ENCODE measurements around the gene ARHGEF26.

ARHGEF26 gene

GRCh38 chr3:154290187-154290586 lies 169.0 kb downstream of the ARHGEF26 start:
- DNase-seq = no peak
- H3K9me3 ChIP-seq (ENCODE audit: control extremely low read depth in 1 of 5, control insufficient read depth in 4 of 5, insufficient read depth in 2 of 5, low read depth in 1 of 5, low read length in 4 of 5) = no peaks in the 10 kb centered on the region
- POLR2A ChIA-PET = no interaction called here
- 97% methylated on average over 5 of the region's 5 CpGs for WGBS (ENCODE audit: insufficient coverage)
- CTCF ChIA-PET = no interaction called here
- peaks cover 8 to 71% (median 35%) of the 10 kb centered on the region in 4 experiments for H3K36me3 ChIP-seq (ENCODE audit: control insufficient read depth in 4 of 4, insufficient read depth in 4 of 4, low read length in 3 of 4)
- H3K4me1 ChIP-seq (ENCODE audit: control extremely low read depth in 1 of 4, control insufficient read depth in 4 of 4, insufficient read depth in 4 of 4, low read length in 3 of 4) = peaks cover 0 to 3% (median 2%) of the 10 kb centered on the region in 4 experiments
- H3K27ac ChIP-seq (ENCODE audit: insufficient read depth in 1 of 2, low read depth in 1 of 2, low read length in 2 of 2, poor library complexity in 1 of 2, severe bottlenecking in 2 of 2) = no peak overlapping the region
- no peaks in the 10 kb centered on the region for H3K27me3 ChIP-seq (replicated peaks in 2 of 5; ENCODE audit: control insufficient read depth in 4 of 5, insufficient read depth in 5 of 5, low read length in 4 of 5)
- H3K4me3 ChIP-seq (ENCODE audit: control insufficient read depth in 1 of 7, extremely low read depth in 1 of 7, insufficient read depth in 4 of 7, low read depth in 2 of 7, low read length in 6 of 7) = no peak overlapping the region

- H3K27ac ChIP-seq (ENCODE audit: insufficient read depth in 1 of 2, low read depth in 1 of 2, low read length in 2 of 2, poor library complexity in 1 of 2, severe bottlenecking in 2 of 2) = no peak overlapping the region
- no peaks in the 10 kb centered on the region for H3K4me1 ChIP-seq (ENCODE audit: control extremely low read depth in 1 of 4, control insufficient read depth in 4 of 4, insufficient read depth in 4 of 4, low read length in 3 of 4)
- no peaks in the 10 kb centered on the region for H3K9me3 ChIP-seq (ENCODE audit: control extremely low read depth in 1 of 5, control insufficient read depth in 4 of 5, insufficient read depth in 2 of 5, low read depth in 1 of 5, low read length in 4 of 5)
- H3K36me3 ChIP-seq (ENCODE audit: control insufficient read depth in 4 of 4, insufficient read depth in 4 of 4, low read length in 3 of 4) = peaks cover 16 to 66% (median 43%) of the 10 kb centered on the region in 4 experiments
- CTCF ChIA-PET = no interaction called here
- no peaks in the 10 kb centered on the region for H3K27me3 ChIP-seq (replicated peaks in 2 of 5; ENCODE audit: control insufficient read depth in 4 of 5, insufficient read depth in 5 of 5, low read length in 4 of 5)
- POLR2A ChIA-PET = no interaction called here
- H3K4me3 ChIP-seq (ENCODE audit: control insufficient read depth in 1 of 7, extremely low read depth in 1 of 7, insufficient read depth in 4 of 7, low read depth in 2 of 7, low read length in 6 of 7) = no peak overlapping the region
- no peak for DNase-seq
- no CpG with 5 or more reads among the region's 2 CpGs for WGBS (ENCODE audit: insufficient coverage)
Measured at GRCh38 chr3:154294016-154294415, 172.8 kb downstream of the ARHGEF26 start.

DNA sequence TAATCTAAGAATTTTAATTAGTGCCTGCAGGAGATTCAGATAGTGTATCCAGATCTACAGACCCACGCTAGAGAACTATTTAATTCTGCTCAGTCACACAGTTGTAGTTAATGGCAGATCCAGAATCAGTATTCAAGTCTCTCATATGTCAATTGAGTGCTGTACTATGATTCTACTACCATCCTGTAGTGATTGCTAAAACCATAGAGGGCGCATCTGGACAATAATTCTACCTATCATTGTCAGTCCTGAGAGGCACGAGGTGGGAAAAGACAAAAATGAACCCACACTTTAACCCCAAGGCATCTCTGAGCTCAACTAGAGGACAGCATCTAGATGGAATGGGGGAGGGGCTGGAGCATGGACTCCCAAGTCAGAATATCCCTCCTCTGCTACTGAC lies 180.4 kb downstream of the ARHGEF26 start:
- no peaks in the 10 kb centered on the region for H3K27me3 ChIP-seq (replicated peaks in 2 of 5; ENCODE audit: control insufficient read depth in 4 of 5, insufficient read depth in 5 of 5, low read length in 4 of 5)
- no peak for DNase-seq
- no peaks in the 10 kb centered on the region for H3K9me3 ChIP-seq (ENCODE audit: control extremely low read depth in 1 of 5, control insufficient read depth in 4 of 5, insufficient read depth in 2 of 5, low read depth in 1 of 5, low read length in 4 of 5)
- POLR2A ChIA-PET = no interaction called here
- no peak overlapping the region for H3K4me3 ChIP-seq (ENCODE audit: control insufficient read depth in 1 of 7, extremely low read depth in 1 of 7, insufficient read depth in 4 of 7, low read depth in 2 of 7, low read length in 6 of 7)
- no peak overlapping the region for H3K27ac ChIP-seq (ENCODE audit: insufficient read depth in 1 of 2, low read depth in 1 of 2, low read length in 2 of 2, poor library complexity in 1 of 2, severe bottlenecking in 2 of 2)
- 100% methylated on average over 1 of the region's 3 CpGs for WGBS (ENCODE audit: insufficient coverage)
- CTCF ChIA-PET = interaction anchor here (1.1 kb wide), 1 partner anchor 9 kb away, joined by 3 read pairs; no protein-coding TSS in a partner anchor
- H3K4me1 ChIP-seq (ENCODE audit: control extremely low read depth in 1 of 4, control insufficient read depth in 4 of 4, insufficient read depth in 4 of 4, low read length in 3 of 4) = no peaks in the 10 kb centered on the region
- peaks cover 24 to 77% (median 51%) of the 10 kb centered on the region in 4 experiments for H3K36me3 ChIP-seq (ENCODE audit: control insufficient read depth in 4 of 4, insufficient read depth in 4 of 4, low read length in 3 of 4)

DNA sequence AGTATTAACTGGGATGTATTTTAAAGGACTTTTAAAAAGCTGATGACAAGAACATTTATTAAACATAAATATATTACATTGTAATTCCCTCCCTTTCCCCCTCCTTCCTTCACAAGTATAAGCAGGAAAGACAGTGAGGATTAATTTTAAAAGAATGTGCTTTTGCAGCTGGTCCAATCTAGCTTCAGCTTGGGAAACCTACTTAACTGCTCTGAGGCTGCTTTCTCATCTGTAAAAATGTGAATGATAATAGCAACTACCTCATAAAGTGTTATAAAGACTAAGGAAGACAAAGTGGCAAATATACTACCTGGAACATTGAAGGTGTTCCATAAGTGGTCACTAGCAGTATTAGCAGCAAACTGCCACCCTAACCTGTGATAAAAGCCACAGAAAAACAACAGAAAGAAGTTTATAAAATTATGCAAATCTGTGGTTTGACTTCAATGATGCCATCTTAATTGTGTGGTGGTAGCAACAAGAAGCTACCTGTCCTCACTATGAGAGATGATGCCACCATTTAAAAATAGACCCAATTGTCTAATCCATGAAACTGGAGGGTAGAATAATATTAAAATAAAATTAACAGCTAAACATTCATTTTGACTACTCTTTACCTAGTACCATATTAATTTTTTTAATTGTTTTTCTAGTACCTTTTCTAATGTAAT lies 183.1 kb downstream of the ARHGEF26 start:
- CTCF ChIA-PET = interaction anchor here (0.7 kb wide), 1 partner anchor 9 kb away, joined by 3 read pairs; no protein-coding TSS in a partner anchor
- Histone ChIP-seq H3K27ac (ENCODE audit: insufficient read depth in 1 of 2, low read depth in 1 of 2, low read length in 2 of 2, poor library complexity in 1 of 2, severe bottlenecking in 2 of 2) (no peak overlapping the region), H3K36me3 (ENCODE audit: control insufficient read depth in 4 of 4, insufficient read depth in 4 of 4, low read length in 3 of 4) (peaks cover 17 to 79% (median 51%) of the 10 kb centered on the region in 4 experiments)

DNA sequence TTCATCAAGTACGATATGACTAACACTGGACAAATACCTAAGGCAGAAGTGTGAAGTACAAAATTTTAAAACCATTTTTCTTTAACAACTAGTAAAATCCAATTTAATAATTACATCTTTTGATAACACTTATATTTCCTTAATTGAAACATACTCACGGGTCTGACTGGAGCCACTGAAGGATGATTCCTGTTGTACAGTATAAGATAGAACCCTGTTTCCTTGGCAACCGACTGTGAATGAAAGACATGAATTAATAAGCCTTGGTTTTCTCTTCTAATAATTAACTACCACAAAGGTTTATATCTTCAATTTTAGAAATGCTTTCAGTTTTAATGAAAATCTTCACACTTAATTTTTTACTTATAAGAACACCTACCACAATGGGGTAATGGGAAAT lies 183.7 kb downstream of the ARHGEF26 start:
- H3K36me3 ChIP-seq (ENCODE audit: control insufficient read depth in 4 of 4, insufficient read depth in 4 of 4, low read length in 3 of 4) = peaks cover 17 to 79% (median 50%) of the 10 kb centered on the region in 4 experiments
- ChIA-PET POLR2A (no interaction called here), CTCF (no interaction called here)
- H3K27me3 ChIP-seq (replicated peaks in 2 of 5; ENCODE audit: control insufficient read depth in 4 of 5, insufficient read depth in 5 of 5, low read length in 4 of 5) = no peaks in the 10 kb centered on the region
- no peaks in the 10 kb centered on the region for H3K4me1 ChIP-seq (ENCODE audit: control extremely low read depth in 1 of 4, control insufficient read depth in 4 of 4, insufficient read depth in 4 of 4, low read length in 3 of 4)
- no peak overlapping the region for H3K27ac ChIP-seq (ENCODE audit: insufficient read depth in 1 of 2, low read depth in 1 of 2, low read length in 2 of 2, poor library complexity in 1 of 2, severe bottlenecking in 2 of 2)
- H3K9me3 ChIP-seq (ENCODE audit: control extremely low read depth in 1 of 5, control insufficient read depth in 4 of 5, insufficient read depth in 2 of 5, low read depth in 1 of 5, low read length in 4 of 5) = no peaks in the 10 kb centered on the region
- no peak for DNase-seq
- H3K4me3 ChIP-seq (ENCODE audit: control insufficient read depth in 1 of 7, extremely low read depth in 1 of 7, insufficient read depth in 4 of 7, low read depth in 2 of 7, low read length in 6 of 7) = no peak overlapping the region
- 80% methylated on average over 1 of the region's 3 CpGs for WGBS (ENCODE audit: insufficient coverage)

More for the DNA sequence above, 183.1 kb downstream of the ARHGEF26 start:
- Histone ChIP-seq H3K4me3 (ENCODE audit: control insufficient read depth in 1 of 7, extremely low read depth in 1 of 7, insufficient read depth in 4 of 7, low read depth in 2 of 7, low read length in 6 of 7) (no peak overlapping the region), H3K27me3 (replicated peaks in 2 of 5; ENCODE audit: control insufficient read depth in 4 of 5, insufficient read depth in 5 of 5, low read length in 4 of 5) (no peaks in the 10 kb centered on the region), H3K4me1 (ENCODE audit: control extremely low read depth in 1 of 4, control insufficient read depth in 4 of 4, insufficient read depth in 4 of 4, low read length in 3 of 4) (no peaks in the 10 kb centered on the region), H3K9me3 (ENCODE audit: control extremely low read depth in 1 of 5, control insufficient read depth in 4 of 5, insufficient read depth in 2 of 5, low read depth in 1 of 5, low read length in 4 of 5) (no peaks in the 10 kb centered on the region)
- POLR2A ChIA-PET = no interaction called here
- no peak for DNase-seq

DNA sequence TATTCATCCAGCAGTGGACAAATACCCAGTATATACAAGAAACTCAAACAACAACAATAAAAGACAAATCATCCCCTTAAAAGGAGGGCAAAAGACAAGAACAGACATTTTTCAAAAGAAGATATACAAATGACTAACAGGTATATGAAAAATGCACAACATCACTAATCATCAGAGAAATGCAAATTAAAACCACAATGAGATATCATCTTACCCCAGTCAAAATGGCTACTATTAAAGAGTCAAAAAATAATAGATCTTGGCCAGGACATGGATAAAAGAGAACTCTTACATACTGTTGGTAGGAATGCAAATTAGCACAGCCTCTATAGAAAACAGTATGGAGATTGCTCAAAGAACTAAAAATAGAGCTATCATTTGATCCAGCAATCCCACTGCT lies 186.2 kb downstream of the ARHGEF26 start:
- Histone ChIP-seq H3K36me3 (ENCODE audit: control insufficient read depth in 4 of 4, insufficient read depth in 4 of 4, low read length in 3 of 4) (peaks cover 9 to 62% (median 42%) of the 10 kb centered on the region in 4 experiments), H3K27me3 (replicated peaks in 2 of 5; ENCODE audit: control insufficient read depth in 4 of 5, insufficient read depth in 5 of 5, low read length in 4 of 5) (no peaks in the 10 kb centered on the region), H3K9me3 (ENCODE audit: control extremely low read depth in 1 of 5, control insufficient read depth in 4 of 5, insufficient read depth in 2 of 5, low read depth in 1 of 5, low read length in 4 of 5) (no peaks in the 10 kb centered on the region), H3K4me1 (ENCODE audit: control extremely low read depth in 1 of 4, control insufficient read depth in 4 of 4, insufficient read depth in 4 of 4, low read length in 3 of 4) (no peaks in the 10 kb centered on the region), H3K27ac (ENCODE audit: insufficient read depth in 1 of 2, low read depth in 1 of 2, low read length in 2 of 2, poor library complexity in 1 of 2, severe bottlenecking in 2 of 2) (no peak overlapping the region), H3K4me3 (ENCODE audit: control insufficient read depth in 1 of 7, extremely low read depth in 1 of 7, insufficient read depth in 4 of 7, low read depth in 2 of 7, low read length in 6 of 7) (no peak overlapping the region)
- no peak for DNase-seq
- CTCF ChIA-PET = no interaction called here
- POLR2A ChIA-PET = no interaction called here

All from common myeloid progenitor, CD34-positive (primary cell).